SU-DHL-6 (cell line): Measurements from ENCODE around the gene KCNA10.

Source experiments
- EZH2phosphoT487 ChIP-seq: fragments of 200-600 bp; sonication (generic), shearing (Covaris generic); conservative IDR thresholded peaks from 2 replicates; pipeline ENCODE4 v1.6.1; 2018; ENCODE audit warnings: mild to moderate bottlenecking, antibody characterized with exemption, low read length, moderate library complexity, mixed read lengths
- TF ChIP-seq, protein P1 (sequence below): fragments of 200-600 bp; sonication (generic); IDR thresholded peaks from one replicate; pipeline ENCODE4 v1.5.1; 2017; ENCODE audit warnings: antibody characterized with exemption, mild to moderate bottlenecking, low read length, moderate library complexity; ENCODE audit not compliant: insufficient read depth, poor library complexity, severe bottlenecking

DNA sequence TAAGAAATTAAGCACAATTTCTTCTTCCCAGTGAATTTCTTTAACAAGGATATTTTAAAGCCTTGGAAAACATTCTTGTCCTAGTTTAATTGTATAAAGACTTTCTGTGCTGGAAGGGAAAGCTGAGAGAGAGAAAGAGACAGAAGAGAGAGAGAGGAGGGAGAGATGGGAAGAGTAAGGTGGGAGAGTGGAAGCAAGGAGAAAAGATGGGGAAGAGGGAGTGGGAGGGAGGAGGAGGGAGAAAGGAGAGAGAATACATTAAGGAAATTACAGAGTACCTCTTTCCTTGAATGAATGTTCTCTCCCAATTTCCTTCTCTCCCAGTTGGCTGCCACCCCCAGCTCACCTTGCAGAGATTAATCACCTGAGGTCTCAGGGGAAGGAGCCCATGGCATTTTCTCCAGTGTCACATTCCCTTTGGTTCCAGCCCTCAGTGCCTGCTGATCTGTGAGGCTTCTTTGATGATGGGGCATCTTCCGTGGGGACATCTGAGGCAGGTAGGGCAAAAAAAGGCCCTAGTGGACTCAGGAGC is 32.4 kb upstream of the KCNA10 start:
- TF ChIP-seq EZH2phosphoT487, result no peak
- TF ChIP-seq, protein P1, sequence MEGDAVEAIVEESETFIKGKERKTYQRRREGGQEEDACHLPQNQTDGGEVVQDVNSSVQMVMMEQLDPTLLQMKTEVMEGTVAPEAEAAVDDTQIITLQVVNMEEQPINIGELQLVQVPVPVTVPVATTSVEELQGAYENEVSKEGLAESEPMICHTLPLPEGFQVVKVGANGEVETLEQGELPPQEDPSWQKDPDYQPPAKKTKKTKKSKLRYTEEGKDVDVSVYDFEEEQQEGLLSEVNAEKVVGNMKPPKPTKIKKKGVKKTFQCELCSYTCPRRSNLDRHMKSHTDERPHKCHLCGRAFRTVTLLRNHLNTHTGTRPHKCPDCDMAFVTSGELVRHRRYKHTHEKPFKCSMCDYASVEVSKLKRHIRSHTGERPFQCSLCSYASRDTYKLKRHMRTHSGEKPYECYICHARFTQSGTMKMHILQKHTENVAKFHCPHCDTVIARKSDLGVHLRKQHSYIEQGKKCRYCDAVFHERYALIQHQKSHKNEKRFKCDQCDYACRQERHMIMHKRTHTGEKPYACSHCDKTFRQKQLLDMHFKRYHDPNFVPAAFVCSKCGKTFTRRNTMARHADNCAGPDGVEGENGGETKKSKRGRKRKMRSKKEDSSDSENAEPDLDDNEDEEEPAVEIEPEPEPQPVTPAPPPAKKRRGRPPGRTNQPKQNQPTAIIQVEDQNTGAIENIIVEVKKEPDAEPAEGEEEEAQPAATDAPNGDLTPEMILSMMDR, result no peak
